NCI-H2081 (cell line): ENCODE results near the gene NDUFA6.

Source experiments
- DNase-seq, 2 experiments: peaks; one replicate each; lab custom pipeline; 2025; lab: John Stamatoyannopoulos, UW

The NDUFA6 gene

DNA sequence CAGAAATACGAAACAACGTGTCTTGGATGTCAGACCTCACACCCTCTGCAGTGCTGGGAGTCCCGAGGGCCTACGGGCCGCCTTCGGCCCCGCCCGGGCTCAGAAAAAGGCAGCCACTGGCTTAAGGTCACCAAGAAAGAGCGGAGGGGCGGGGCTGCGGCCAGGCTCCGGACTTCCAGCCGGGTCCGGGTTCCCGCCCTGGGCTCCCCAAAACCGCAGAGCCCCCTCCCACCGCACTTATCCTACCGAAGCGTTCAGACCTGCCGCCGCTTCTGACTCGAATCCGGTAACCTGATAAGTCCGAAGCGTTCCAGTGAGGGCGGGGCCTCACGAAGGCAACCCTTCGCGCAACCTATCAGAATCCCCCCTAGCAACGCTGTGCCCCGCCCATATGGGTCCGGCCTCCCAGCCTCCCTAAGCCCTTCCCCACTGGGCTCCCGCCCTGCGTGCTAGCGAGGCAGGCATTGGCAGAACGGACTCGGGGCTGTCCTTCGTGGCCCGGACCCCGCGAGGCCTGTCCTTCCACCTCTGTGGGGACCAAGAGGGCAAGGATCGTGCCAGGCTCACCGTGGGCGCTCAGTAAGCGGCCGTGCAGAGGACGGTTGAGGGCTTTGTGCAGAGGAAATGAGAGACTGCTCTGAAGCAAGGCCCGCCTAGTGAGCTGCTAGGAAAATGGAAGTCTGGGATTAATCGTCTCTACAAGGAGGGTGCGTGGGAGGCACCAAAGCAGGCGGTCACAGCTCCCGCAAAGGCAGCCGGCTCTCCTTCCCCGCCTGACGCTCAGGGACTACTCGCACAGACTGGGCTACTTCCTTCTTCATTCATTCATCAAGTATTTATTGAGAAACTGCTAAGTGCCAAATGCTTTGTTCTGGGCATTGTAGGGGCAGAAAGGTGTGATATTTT lies 19.8 kb downstream of the NDUFA6 start, which contains the start of gene NAGA:
Gene NAGA, minus strand, starts transcription at position 296 of the 906 bp plus-strand sequence. CDS start 515 bp downstream, outside the sequence.
- peak; percentile 93 to 95 for DNase-seq

DNA sequence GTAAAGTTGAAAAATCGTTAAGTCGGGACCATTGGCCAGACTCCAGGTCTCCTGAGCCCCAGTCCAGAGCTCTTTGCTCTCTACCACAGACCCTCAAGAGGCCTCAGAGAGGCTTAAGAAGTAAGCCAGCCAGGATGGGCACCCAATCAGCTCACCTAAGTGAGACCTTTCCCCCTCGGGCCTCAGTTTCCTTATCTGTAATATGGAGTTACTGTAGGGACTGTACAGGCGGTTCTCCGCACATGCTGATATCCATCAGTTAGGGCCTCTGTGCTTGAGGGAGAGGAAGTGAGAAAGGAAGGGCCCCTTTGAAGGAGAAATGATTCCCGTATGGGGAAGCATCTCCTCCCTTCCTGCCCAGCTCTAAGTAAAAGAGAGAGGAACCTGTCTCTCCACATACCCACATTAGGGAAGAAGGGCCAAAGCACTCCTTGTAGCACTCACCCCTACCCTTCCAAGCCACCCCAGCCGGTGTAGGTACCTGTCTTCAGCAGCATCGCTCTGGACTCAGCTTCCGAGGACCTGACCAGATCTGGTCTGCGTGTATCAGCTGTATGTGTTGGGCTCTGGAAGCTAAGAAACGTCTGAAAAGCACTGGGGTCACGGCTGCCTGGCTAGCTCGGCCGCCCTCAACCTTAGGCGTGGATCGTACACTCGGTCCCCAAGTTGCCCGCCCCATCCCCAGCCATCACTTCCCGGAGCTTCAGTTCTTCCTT lies 20.6 kb downstream of the NDUFA6 start:
- no peak for DNase-seq

DNA sequence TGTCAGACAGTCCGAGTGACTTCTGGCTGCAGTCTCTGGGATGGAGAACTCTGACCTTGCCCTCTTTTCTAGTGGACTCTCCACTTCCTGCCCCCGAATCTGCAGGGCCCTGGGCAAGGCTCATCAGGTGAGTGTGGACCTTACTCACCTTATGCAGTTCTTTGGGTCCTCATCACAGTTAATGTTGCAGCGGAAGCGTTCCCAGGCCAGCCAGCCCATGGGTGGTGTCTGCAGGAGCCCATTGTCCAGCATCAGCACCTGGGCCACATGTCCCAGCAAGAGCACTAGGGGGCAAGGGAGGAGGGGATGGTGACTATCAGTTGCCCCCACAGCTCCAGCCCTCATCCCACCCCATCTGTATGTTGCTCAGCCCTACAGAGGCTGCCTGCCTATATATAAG lies 22.3 kb downstream of the NDUFA6 start:
- DNase-seq, result no peak

DNA sequence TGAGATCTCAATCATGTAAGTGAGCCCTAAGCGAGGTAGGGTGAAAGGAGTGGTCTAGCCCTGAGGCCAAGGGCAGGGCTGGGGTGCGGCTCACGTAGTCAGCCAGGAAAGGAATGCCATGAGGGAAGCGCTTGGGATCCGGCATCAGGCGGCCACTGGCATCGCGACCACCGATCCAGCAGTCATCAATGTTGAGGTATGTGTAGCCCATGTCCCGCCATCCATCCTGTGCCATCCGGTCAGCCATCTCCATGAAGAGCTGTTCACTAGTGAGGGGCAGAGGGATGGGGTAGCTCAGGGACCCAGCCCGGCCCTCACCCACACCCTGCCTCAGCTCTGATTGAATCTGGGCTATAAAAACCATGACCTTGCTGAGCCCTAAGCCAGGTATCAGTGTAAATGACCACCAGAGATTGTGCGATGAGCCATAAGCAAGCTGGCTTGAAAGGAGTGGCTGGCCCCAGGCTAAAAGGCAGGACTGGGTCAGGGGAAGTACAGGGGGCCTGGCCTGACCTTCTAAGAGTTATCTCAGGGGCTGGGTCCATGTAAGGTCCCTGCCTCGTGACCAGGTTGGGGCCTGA lies 22.8 kb downstream of the NDUFA6 start:
- DNase-seq, result no peak

DNA sequence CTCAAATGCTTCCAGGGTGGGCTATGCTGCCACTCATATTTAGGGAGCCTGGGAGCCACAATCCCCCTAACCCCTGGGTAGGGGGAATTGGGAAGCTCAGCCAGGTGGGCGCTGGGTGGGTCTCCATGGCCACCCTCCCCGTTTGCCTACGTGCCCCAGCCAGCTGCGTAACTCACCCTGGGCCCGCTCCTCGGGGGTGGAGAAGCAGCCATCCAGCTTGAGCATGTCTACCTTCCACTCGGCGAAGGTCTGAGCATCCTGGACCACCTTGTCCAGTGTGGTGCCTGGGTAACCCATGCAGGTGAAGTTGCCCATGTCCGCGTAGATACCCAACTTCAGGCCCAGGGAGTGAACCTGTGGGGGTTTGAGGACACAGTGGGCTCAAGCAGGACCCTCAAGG lies 23.6 kb downstream of the NDUFA6 start:
- no peak for DNase-seq

DNA sequence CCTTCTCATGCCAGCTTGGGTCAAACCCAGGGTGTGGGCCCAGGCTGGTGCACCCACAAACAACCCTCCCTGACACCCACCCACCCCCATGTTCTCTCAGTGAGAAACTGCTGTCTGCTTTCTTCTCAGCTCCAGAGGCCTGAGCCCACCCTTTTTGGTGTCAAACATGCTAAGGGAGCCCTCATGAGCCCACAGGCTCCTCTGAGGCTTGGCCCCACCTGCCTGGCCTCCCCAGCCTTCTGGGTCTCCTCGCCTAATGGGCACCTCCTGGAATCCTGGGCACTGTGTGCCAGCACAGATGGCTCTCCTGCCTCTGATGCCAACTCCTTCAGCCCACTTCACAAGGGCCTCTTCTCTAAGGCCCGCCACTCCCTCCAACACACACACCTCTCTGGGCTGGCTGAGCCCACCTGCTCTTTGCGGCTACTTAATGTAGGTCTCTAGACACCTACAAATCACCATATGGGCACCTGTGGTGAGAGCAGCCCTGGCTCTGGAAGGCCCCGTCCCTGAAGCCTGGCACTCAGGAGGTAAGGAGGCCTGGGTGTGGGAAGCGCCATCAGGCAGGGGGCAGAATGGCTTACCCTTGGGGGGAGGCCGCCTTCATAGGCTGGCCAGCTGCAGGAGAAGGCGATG lies 24.3 kb downstream of the NDUFA6 start:
- no peak for DNase-seq

DNA sequence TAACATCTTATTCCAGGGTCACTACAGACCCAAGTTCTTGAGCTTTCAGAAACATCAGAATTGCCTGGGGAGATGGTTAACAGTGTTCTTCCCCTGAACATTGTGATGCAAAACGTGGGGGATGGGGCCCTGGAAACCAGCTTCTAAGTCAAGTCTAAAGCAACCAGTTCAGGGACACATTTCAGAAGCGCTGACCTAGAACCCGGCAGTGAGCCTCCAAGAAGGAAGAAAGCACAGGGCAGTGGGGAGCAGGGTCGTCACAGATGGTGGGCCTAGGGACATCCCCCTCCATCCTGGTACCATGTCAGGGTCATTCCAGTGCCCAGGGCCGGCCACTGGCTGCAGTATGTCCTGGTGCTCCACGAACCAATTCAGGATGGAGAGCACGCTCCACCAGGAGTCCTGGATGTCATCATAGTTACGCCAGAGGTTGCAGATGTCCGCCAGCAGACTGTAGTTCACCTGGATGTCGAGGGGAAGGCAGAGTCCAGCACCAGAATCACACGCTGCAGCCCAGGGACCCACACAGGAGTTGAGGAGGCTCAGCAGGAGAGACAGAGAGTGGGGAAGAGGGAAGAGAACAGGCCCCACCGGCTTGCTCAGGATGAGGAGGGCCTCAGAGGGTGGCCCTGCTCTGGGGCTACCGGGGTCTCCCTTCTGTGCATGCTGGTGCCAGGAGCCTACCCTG lies 25.0 kb downstream of the NDUFA6 start:
- no peak for DNase-seq

DNA sequence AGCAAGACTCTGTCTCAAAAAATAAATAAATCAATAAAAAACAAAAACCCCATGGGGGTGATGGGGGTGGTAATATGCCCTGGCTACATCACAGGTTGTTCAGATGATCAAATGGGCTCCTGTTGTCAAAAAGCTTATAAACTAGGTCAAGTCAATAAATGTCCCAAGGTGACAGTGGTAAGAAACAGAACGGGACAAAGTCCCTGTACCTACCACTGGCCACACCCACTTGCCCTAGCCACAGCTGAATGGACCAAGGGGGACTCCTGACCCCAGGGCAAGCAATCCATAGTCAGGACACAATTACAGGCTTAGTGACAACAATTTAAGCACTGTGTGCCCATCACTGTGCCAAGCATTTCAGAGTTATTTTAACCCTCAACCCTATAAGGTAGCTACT lies 25.9 kb downstream of the NDUFA6 start:
- DNase-seq, result no peak

DNA sequence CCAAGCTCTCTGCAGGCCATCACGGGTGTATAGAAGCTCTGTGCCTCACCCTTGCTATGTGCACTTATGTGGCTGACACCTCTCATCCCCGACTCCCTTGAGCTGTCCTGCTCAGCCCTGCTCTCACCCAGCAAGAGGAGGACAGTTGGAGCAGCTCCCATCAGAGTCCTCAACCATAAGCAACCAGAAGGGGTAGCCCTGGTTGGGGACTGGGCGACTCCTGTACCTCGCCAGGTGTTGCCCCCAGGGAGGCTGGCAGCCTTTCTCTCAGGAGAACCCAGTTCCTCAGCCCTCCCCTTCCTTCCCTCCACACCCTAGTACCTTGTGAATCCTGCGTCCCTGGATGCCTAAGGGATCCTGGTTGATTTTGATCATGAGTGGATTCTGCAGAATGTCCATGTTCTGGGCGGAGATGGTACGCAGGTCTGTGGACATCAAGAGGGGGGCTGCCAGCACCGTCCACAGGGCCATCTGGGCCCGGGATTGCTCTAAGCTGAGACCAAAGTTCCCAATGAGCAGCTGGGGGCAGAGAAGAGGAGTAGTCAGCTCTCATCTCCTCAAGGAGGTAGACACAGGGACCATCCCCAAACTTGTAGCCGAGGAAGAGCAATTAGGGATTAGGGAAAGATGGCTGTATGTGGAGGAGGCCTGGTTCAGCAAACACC lies 27.9 kb downstream of the NDUFA6 start:
- no peak for DNase-seq

DNA sequence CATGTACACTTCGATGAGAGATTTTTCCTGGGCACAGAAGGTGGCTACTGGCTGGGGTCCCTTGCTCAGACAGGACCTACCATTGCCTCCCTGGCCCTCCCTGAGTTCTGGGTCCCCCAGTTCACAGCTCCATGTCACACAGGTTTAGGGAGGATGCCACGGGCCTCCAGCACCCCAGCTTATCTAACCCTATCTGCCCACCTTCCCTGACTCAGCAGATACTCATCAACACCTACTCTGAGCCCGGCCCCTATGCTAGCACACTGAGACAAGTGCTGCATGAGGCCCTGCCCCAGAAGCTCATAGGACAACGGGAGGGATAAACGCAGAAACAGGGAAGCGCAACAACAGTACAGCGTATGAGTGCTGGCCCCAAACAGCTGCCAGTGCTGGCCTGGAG lies 29.5 kb downstream of the NDUFA6 start:
- DNase-seq, result no peak

DNA sequence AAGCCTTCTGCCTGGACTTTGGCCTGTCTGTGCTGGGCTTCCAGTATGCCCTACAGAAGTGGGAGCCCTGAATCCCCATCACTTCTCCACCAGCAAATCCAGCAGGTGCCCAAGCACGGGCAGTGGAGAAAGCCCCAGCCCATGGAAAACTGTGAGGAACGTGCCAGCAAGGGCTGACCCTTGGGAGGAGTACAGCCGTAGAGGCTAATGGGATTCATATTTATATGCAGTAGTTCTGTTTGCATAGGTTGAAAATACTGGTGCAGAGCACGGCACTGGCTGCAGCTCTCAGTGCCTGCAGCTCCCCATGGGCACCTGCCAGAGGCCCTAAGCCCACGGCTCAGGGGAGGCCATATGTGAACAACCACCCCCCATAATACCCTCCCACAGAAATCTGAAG lies 30.1 kb downstream of the NDUFA6 start:
- DNase-seq, result no peak

DNA sequence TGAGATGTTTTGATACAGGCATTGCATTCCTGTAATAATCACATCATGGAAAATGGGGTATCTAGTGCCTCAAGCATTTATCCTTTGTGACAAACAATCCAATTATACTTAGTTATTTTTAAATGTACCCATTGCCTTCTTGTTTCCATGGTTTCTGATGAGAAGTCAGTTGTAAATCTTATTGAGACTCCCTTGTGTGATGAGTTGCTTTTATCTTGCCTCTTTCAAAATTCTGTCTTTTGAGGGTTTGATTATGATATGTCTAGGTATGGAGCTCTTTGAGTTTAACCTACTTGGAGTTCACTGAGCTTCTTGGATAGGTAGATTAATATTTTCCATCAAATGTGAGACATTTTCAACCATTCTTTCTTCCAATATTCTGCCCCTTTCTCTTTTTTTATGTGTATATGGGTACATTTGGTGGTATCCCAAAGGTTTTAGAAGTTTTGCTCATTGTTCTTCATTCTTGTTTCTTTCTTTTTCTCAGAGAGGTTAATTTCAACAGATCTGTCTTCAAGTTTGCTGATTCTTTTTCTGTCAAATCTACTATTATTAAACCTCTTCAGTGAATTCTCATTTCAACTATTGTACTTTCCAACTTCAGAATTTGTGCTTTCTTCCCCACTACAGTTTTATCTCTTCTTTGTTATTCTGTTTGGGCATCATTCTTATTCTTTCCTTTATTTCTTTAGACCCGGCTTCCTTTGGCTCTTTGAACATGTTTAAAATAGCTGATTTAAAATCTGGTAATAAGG lies 33.6 kb downstream of the NDUFA6 start:
- DNase-seq, result no peak

DNA sequence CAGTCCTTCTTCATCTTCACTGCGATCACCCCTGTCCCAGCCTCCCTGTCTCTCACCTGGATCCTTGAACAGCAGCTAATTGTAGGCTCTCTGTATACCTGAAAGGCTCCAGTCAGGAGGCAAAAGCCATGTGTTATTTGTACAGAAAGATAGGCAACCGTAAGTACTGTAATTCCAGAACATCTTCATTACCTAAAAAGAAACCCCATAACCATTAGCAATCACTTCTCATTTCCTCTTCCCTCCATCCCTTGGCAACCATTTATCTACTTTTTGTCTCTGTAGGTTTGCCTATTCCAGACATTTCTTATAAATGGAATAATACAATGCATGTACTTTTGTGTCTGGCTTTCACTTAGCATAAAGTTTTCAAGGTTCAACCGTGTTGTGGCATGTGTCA lies 37.8 kb downstream of the NDUFA6 start:
- DNase-seq, result no peak

DNA sequence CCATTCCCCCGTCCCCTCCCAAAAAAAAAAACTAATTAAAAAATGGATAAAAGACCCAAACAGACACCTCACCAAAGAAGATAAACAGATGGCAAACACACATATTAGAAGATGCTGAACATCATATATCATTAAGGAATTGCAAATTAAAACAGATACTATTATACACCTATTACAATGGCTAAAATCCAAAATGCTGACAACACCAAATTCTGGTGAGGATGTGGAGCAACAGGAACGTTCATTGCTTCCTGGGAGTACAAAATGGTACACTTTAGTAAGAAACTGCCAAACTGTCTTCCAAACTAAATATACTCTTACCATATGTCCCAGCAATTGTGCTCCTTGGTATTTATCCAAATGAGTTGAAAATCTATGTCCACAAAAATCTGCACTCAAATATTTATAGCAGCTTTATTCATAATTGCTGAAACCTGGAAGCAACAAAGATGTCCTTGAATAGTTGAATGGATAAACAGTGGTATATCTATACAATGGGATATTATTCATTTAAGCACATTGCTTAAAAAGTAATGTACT lies 39.9 kb downstream of the NDUFA6 start:
- DNase-seq, result no peak

DNA sequence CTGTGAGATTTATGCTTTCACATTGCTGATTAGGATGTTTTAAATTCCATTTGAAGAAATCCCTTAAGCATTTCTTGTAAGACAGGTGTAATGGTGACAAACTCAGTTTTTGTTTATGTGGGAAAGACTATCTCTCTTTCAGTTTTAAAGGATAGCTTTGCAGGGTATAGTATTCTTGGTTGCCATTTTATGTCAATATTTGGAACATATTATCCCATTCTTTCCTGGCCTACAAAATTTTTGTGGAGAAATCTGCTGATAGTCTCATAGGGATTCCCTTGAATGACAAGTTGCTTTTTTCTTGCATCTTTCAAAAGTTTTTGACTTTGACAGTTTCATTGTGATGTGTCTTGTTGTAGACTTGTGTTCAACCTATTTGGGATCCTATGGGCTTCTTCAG lies 48.8 kb downstream of the NDUFA6 start:
- no peak for DNase-seq

DNA sequence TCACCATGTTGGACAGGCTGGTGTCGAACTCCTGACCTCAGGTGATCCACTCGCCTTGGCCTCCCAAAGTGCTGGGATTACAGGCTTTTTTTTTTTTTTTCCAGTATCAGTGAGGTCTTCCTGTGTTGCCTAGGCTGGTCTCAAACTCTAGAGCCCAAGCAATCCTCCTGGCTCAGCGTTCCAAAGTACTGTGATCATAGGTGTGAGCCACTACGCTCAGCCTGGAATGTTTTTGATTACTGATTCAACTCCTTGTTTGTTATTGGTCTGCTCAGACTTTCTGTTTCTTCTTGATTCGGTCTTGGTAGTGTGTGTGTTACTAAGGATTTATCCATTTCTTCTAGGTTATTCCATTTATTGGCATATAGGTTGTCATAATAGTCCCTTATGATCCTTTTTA lies 51.3 kb downstream of the NDUFA6 start:
- DNase-seq, result no peak
